HG03432 (cell line): ENCODE results near the gene RMDN3.

Experiments
- ATAC-seq: cut with Tn5 transposase; IDR thresholded peaks from one replicate; pipeline ENCODE4 v1.9.1; 2021; ENCODE audit warnings: mild to moderate bottlenecking, moderate library complexity; ENCODE audit not compliant: unreplicated experiment

RMDN3 gene

GRCh38 chr15:40695469-40695890 lies 59.6 kb downstream of the RMDN3 start:
- peak; percentile 32 for ATAC-seq

DNA sequence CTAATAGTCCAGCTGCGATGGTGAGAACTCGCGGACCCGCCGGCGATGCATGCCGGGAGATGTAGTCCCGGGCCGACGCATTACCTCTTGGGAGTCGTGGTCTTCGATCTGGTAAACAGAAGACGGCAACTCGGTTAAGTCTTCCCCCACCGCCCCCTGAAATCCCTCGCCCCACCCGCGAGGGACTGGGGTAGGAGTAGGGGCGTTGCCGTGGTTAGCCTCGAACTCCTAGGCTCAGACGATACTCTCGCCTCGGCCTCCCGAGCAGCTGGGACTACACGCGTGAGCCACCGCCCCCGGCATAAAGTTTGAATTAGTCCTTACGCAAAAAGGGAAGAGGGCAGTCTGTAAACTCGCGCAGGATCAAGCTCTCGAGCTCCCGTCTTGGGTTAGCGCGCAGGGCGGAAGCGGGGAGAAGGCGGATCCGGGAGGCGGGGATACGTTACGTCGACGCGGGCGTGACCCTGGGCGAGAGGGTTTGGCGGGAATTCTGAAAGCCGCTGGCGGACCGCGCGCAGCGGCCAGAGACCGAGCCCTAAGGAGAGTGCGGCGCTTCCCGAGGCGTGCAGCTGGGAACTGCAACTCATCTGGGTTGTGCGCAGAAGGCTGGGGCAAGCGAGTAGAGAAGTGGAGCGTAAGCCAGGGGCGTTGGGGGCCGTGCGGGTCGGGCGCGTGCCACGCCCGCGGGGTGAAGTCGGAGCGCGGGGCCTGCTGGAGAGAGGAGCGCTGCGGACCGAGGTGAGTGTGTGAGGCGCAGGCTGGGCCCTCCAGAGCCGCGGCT lies 60.2 kb downstream of the RMDN3 start, which contains the start of gene RAD51:
Gene RAD51, plus strand, starts transcription at position 487 of the 781 bp plus-strand sequence. CDS start 3,585 bp downstream, outside the sequence.
- peak; percentile 89 for ATAC-seq

DNA sequence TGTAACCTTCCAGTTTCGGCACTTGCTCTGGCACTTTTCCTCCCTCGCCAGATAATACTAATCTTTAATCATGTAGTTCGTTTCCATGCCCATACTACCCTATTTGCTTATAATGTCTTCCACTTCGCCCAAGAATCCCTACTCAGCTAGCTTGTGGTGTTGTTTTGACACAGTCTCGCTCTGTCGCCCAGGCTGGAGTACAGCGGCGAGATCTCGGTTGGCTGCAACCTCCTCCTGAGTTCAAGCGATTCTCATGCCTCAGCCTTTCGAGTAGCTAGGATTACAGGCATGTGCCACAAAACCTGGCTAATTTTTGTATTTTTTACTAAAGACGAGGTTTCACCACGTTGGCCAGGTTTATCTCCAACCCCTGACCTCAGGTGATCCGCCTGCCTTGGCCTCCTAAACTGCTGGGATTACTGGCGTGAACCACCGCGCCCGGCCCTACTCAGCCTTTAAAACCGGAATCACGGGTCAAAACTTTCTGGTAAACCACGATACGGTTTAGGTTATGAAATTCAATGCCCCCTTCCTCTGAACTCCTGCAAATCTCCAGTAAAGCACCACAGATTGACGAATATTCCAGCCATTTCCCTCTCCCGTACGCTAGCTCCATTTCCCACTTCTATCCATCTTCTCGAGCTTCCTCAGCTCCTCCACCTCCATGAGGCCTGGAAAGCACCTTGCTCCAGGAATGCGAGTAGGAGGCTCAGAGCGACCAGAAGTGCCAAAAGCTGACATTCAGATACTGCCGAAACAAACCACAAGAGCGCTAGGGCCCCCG lies 61.0 kb downstream of the RMDN3 start:
- ATAC-seq = peak; percentile 7

DNA sequence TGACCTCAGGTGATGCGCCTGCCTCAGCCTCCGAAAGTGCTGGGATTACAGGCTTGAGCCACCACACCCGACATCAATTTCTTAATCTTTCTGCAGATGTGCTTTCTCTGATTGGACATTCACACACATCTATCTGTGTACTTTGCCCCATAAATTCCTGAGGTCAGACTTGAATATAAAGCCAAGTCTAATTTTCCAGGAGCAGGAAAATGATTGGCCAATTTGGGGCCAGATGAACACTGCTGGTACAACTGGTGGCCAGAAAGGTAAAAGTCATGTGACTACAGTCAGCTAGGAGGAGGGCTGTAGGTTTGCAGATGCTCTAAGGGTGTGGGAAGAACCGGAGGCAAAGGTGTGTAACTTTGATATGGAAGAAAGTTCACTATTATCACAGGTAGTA lies 63.3 kb downstream of the RMDN3 start:
- no peak for ATAC-seq

GRCh38 chr15:40688932-40689799 lies 65.9 kb downstream of the RMDN3 start:
- no peak for ATAC-seq
